ENCODE measurements around the gene BDNF. TPM values are rescaled to one million over a fixed set of nuclear protein-coding genes. Genes with fewer than 3 reads are reported as not detected.
A peak's percentile ranks its signal among the peaks of the same experiment; 100 is the strongest.

The BDNF gene
- total RNA-seq, 1 donor from 2014 or later, result 0.25 TPM

GRCh38 chr11:27699242-27699925, 871 bp downstream of the BDNF start:
- Histone ChIP-seq H3K9me3 (no peaks in the 10 kb centered on the region), H3K27me3 (no peaks in the 10 kb centered on the region), H3K4me1 (peaks cover 29% of the 10 kb centered on the region), H3K27ac (peak overlapping the region; percentile 69), H3K36me3 (no peaks in the 10 kb centered on the region), H3K4me3 (peak overlapping the region; percentile 51 to 63)
- TF ChIP-seq CTCF (IDR thresholded peaks at IDR 0.05) (peak in 1 of 3 experiments; percentile 40), POLR2A (IDR thresholded peaks at IDR 0.05) (no peak)
- no peak for DNase-seq (ENCODE audit: extremely low spot score in 2 of 2)
- intact Hi-C loops (cut with DNase I), result loop anchor here (10.0 kb wide), 1 partner anchor 835 kb away; no protein-coding TSS in a partner anchor

GRCh38 chr11:27698872-27699241, 1.4 kb downstream of the BDNF start:
- no peak for DNase-seq (ENCODE audit: extremely low spot score in 2 of 2)
- intact Hi-C loops (cut with DNase I), result loop anchor here (10.0 kb wide), 1 partner anchor 836 kb away; no protein-coding TSS in a partner anchor
- TF ChIP-seq POLR2AphosphoS5 (IDR thresholded peaks at IDR 0.05; ENCODE audit: insufficient read depth in 1 of 2, low read depth in 1 of 2) (no peak), CTCF (IDR thresholded peaks at IDR 0.05) (peak in 2 of 3 experiments; percentile 16 to 86)
- Histone ChIP-seq H3K9me3 (no peaks in the 10 kb centered on the region), H3K36me3 (no peaks in the 10 kb centered on the region), H3K27ac (no peak overlapping the region), H3K4me3 (peak overlapping the region; percentile 51 to 63), H3K4me1 (peaks cover 29% of the 10 kb centered on the region), H3K27me3 (no peaks in the 10 kb centered on the region)

- no peak for TF ChIP-seq POLR2AphosphoS5 (IDR thresholded peaks at IDR 0.05; ENCODE audit: insufficient read depth in 1 of 2, low read depth in 1 of 2)
- TF ChIP-seq CTCF (IDR thresholded peaks at IDR 0.05), result no peak
- TF ChIP-seq POLR2A (IDR thresholded peaks at IDR 0.05), result no peak
- Histone ChIP-seq H3K27me3 (no peaks in the 10 kb centered on the region), H3K36me3 (no peaks in the 10 kb centered on the region), H3K9me3 (no peaks in the 10 kb centered on the region), H3K4me3 (no peak overlapping the region), H3K27ac (no peak overlapping the region), H3K4me1 (peaks cover 29% of the 10 kb centered on the region)
- no peak for DNase-seq (ENCODE audit: extremely low spot score in 2 of 2)
- intact Hi-C loops (cut with DNase I), result loop anchor here (10.0 kb wide), 1 partner anchor 837 kb away; no protein-coding TSS in a partner anchor
These were observed 2.5 kb downstream of the BDNF start for GRCh38 chr11:27697679-27698275.

- intact Hi-C loops (cut with DNase I), result loop anchor here (10.0 kb wide), 1 partner anchor 838 kb away; no protein-coding TSS in a partner anchor
- Histone ChIP-seq H3K27me3 (no peaks in the 10 kb centered on the region), H3K9me3 (no peaks in the 10 kb centered on the region), H3K4me1 (peaks cover 29% of the 10 kb centered on the region), H3K36me3 (no peaks in the 10 kb centered on the region), H3K4me3 (no peak overlapping the region), H3K27ac (no peak overlapping the region)
- no peak for TF ChIP-seq CTCF (IDR thresholded peaks at IDR 0.05)
- TF ChIP-seq POLR2A (IDR thresholded peaks at IDR 0.05), result no peak
- no peak for TF ChIP-seq POLR2AphosphoS5 (IDR thresholded peaks at IDR 0.05; ENCODE audit: insufficient read depth in 1 of 2, low read depth in 1 of 2)
- DNase-seq (ENCODE audit: extremely low spot score in 2 of 2), result no peak
These were observed 3.3 kb downstream of the BDNF start for GRCh38 chr11:27696961-27697360.

GRCh38 chr11:27696115-27696514, 4.1 kb downstream of the BDNF start:
- DNase-seq (ENCODE audit: extremely low spot score in 2 of 2), result no peak
- Histone ChIP-seq H3K9me3 (no peaks in the 10 kb centered on the region), H3K4me1 (peaks cover 21% of the 10 kb centered on the region), H3K27me3 (no peaks in the 10 kb centered on the region), H3K36me3 (no peaks in the 10 kb centered on the region), H3K27ac (no peak overlapping the region), H3K4me3 (no peak overlapping the region)
- TF ChIP-seq POLR2A (IDR thresholded peaks at IDR 0.05), result no peak
- no peak for TF ChIP-seq CTCF (IDR thresholded peaks at IDR 0.05)
- no peak for TF ChIP-seq POLR2AphosphoS5 (IDR thresholded peaks at IDR 0.05; ENCODE audit: insufficient read depth in 1 of 2, low read depth in 1 of 2)
- intact Hi-C loops (cut with DNase I), result loop anchor here (10.0 kb wide), 1 partner anchor 839 kb away; no protein-coding TSS in a partner anchor
